K562 (cell line): ENCODE data around the gene RNF224. TPM values are rescaled to one million over a fixed set of nuclear protein-coding genes. Genes with fewer than 3 reads are reported as not detected.
A peak's percentile ranks its signal among the peaks of the same experiment; 100 is the strongest.

Experiments used
- CBX5 ChIP-seq: IDR thresholded peaks from 2 replicates; pipeline ENCODE4 v1.6.1; 2014; ENCODE audit warnings: low read depth, borderline replicate concordance
- COPS2 ChIP-seq: fragments of 450-650 bp; conservative IDR thresholded peaks from 2 replicates; pipeline ENCODE4 v1.6.1; 2016; ENCODE audit warnings: mild to moderate bottlenecking, moderate library complexity
- FOXK1 ChIP-seq: sonication (generic); formaldehyde crosslinking; IDR thresholded peaks from 2 replicates; pipeline ENCODE4 v1.8.0; 2022; ENCODE audit warnings: missing genetic modification reagents, mild to moderate bottlenecking, borderline replicate concordance
- HOXB6 ChIP-seq: fragments of 250-450 bp; sonication (Bioruptor Pico); IDR thresholded peaks from 2 replicates; pipeline ENCODE4 v1.5.1; 2022; ENCODE audit warnings: mild to moderate bottlenecking, borderline replicate concordance
- KLF16 ChIP-seq: IDR thresholded peaks from 2 replicates; pipeline ENCODE4 v1.6.1; 2016; ENCODE audit warnings: antibody characterized with exemption
- MECOM ChIP-seq: fragments of 250-450 bp; sonication (Bioruptor Pico); IDR thresholded peaks from 2 replicates; pipeline ENCODE4 v1.8.0; 2022; ENCODE audit warnings: inconsistent platforms
- NFE2 ChIP-seq: IDR thresholded peaks from 2 replicates; pipeline ENCODE4 v1.6.1; 2014; ENCODE audit warnings: antibody characterized with exemption, low read depth
- NFIC ChIP-seq: fragments of 450-650 bp; IDR thresholded peaks from 2 replicates; pipeline ENCODE4 v1.6.1; 2017; ENCODE audit warnings: mild to moderate bottlenecking, inconsistent platforms
- NFXL1 ChIP-seq: fragments of 450-650 bp; formaldehyde crosslinking; IDR thresholded peaks from 2 replicates; pipeline ENCODE4 v1.4.0; 2021; ENCODE audit warnings: mild to moderate bottlenecking
- POLR2B ChIP-seq: fragments of 450-650 bp; IDR thresholded peaks from 2 replicates; pipeline ENCODE4 v1.6.1; 2018; ENCODE audit warnings: low read depth; ENCODE audit not compliant: partially characterized antibody
- POLR2H ChIP-seq: IDR thresholded peaks from 2 replicates; pipeline ENCODE4 v1.6.1; 2016; ENCODE audit warnings: missing genetic modification characterization, low read depth, mild to moderate bottlenecking, control low read depth, missing compliant biosample characterization, moderate library complexity
- RBM14 ChIP-seq: fragments of 200-400 bp; formaldehyde crosslinking; IDR thresholded peaks from 2 replicates; pipeline ENCODE4 v1.6.1; 2018; ENCODE audit warnings: low read depth, mild to moderate bottlenecking, low read length, moderate library complexity, borderline replicate concordance; ENCODE audit not compliant: insufficient read depth
- SETDB1 ChIP-seq: IDR thresholded peaks from one replicate; pipeline ENCODE4 v1.6.1; 2012; ENCODE audit warnings: low read length, control low read depth, inconsistent platforms
- ZBTB1 ChIP-seq: sonication (generic); formaldehyde crosslinking; IDR thresholded peaks from 2 replicates; pipeline ENCODE4 v1.8.1; 2023; ENCODE audit warnings: missing genetic modification reagents, low read depth, mild to moderate bottlenecking, borderline replicate concordance
- ZNF668 ChIP-seq: fragments of 250-450 bp; sonication (Bioruptor Pico); IDR thresholded peaks from 2 replicates; pipeline ENCODE4 v1.8.0; 2022; ENCODE audit warnings: mild to moderate bottlenecking, inconsistent platforms
- ZNF764 ChIP-seq: fragments of 250-450 bp; sonication (Bioruptor Pico); IDR thresholded peaks from 2 replicates; pipeline ENCODE4 v1.4.0; 2020; ENCODE audit warnings: low read depth, mild to moderate bottlenecking, moderate library complexity
- polyA plus RNA-seq, 8 experiments: library from polyadenylated mRNA; depleted of rRNA in 4 of 8; stranded (reverse) in 5 of 8; unstranded in 3 of 8; fragments of >200 nt; fragmentation: Nextera tagmentation in 2 of 8; fragmentation: Illumina TruSeq in 1 of 8; extraction: Ambion mirVana in 2 of 8; extraction: Trizol in 1 of 8; gene quantifications; 2 replicates each; pipeline versions ENCODE4 v1.2.1 to v1.2.3, GENCODE V29; 2011 to 2014; ENCODE audit warnings: inconsistent platforms in 1 of 8, missing spikeins in 1 of 8
- total RNA-seq, 7 experiments: library from RNA; depleted of rRNA in 6 of 7; stranded (reverse); fragments of >200 nt in 6 of 7; fragmentation: Illumina TruSeq in 2 of 7; extraction: Trizol in 2 of 7; gene quantifications; 2 replicates each; pipeline versions ENCODE4 v1.2.1 to v1.2.3, GENCODE V29; 2011 to 2021; ENCODE audit warnings: low replicate concordance in 1 of 7
- TF ChIP-seq, protein P1 (sequence below): IDR thresholded peaks from 2 replicates; pipeline ENCODE4 v1.6.1; 2014; ENCODE audit warnings: antibody characterized with exemption
- TF ChIP-seq, protein P2 (sequence below): sonication (generic); formaldehyde crosslinking; IDR thresholded peaks from 2 replicates; pipeline ENCODE4 v1.9.0; 2022; ENCODE audit warnings: mild to moderate bottlenecking, missing genetic modification reagents
- TF ChIP-seq, protein P3 (sequence below): IDR thresholded peaks from 2 replicates; pipeline ENCODE4 v1.6.1; 2011; ENCODE audit warnings: borderline replicate concordance, low read depth, mild to moderate bottlenecking, moderate library complexity, low read length; ENCODE audit not compliant: insufficient read depth, poor library complexity, severe bottlenecking

The RNF224 gene
- total and polyA plus RNA-seq, 9 of the 15 experiments (the other 6 are each of a cell fraction or from before 2014, with no cell fraction given), result not detected

DNA sequence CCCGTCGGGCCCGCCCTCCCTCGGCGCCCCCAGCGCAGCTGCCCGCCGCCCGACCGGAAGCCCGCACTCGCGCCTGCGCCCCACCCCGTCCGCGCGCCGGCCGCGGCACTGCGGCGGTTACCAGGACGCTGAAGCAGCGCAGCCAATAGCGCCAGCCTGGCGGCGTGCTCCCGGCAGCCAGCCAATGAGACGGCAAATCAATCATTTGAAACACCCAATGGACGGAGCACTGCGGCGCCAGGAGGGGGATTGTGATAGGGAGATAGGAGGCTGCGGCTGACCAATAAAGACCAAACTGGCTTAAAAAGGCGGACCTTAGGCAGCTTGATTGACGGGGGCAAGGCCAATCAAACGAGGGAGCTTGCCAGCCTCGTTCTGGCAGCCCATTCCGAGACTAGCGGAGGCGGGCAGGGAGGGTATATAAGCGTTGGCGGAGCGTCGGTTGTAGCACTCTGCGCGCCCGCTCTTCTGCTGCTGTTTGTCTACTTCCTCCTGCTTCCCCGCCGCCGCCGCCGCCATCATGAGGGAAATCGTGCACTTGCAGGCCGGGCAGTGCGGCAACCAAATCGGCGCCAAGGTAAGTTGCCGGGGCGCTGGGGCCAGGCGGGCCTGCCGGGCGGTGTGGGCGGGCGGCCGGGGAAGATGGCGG, 13.7 kb downstream of the RNF224 start, which contains the start of gene TUBB4B (continued):
- TF ChIP-seq ZNF668 (CRISPR knock-in tag), result no peak
- peak; percentile 100 for TF ChIP-seq POLR2B
- TF ChIP-seq ZBTB1 (CRISPR knock-in tag), result peak; percentile 82; the same call in 1 of the 2 replicates
- peak; percentile 41; the same call in 1 of the 2 replicates for TF ChIP-seq FOXK1
- TF ChIP-seq KLF16, result no peak
- TF ChIP-seq CBX5, result no peak
- TF ChIP-seq, protein P1, sequence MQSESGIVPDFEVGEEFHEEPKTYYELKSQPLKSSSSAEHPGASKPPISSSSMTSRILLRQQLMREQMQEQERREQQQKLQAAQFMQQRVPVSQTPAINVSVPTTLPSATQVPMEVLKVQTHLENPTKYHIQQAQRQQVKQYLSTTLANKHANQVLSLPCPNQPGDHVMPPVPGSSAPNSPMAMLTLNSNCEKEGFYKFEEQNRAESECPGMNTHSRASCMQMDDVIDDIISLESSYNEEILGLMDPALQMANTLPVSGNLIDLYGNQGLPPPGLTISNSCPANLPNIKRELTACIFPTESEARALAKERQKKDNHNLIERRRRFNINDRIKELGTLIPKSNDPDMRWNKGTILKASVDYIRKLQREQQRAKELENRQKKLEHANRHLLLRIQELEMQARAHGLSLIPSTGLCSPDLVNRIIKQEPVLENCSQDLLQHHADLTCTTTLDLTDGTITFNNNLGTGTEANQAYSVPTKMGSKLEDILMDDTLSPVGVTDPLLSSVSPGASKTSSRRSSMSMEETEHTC, result 0 out of 2 replicates have a peak, but pooled peaks have one; percentile 12
- TF ChIP-seq COPS2, result no peak
- TF ChIP-seq HOXB6 (CRISPR knock-in tag), result no peak
- TF ChIP-seq, protein P2, sequence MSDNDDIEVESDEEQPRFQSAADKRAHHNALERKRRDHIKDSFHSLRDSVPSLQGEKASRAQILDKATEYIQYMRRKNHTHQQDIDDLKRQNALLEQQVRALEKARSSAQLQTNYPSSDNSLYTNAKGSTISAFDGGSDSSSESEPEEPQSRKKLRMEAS, result no peak
- TF ChIP-seq MECOM (CRISPR knock-in tag), result no peak
- peak; percentile 79 for TF ChIP-seq NFIC
- no peak for TF ChIP-seq NFXL1 (CRISPR knock-in tag)
- peak; percentile 99 for TF ChIP-seq POLR2H (tag)
- TF ChIP-seq NFE2, result peak; percentile 7; the same call in 1 of the 2 replicates
- peak; percentile 94; the same call in 1 of the 2 replicates for TF ChIP-seq RBM14
- no peak for TF ChIP-seq SETDB1
- TF ChIP-seq ZNF764 (CRISPR knock-in tag), result no peak
- TF ChIP-seq, protein P3, sequence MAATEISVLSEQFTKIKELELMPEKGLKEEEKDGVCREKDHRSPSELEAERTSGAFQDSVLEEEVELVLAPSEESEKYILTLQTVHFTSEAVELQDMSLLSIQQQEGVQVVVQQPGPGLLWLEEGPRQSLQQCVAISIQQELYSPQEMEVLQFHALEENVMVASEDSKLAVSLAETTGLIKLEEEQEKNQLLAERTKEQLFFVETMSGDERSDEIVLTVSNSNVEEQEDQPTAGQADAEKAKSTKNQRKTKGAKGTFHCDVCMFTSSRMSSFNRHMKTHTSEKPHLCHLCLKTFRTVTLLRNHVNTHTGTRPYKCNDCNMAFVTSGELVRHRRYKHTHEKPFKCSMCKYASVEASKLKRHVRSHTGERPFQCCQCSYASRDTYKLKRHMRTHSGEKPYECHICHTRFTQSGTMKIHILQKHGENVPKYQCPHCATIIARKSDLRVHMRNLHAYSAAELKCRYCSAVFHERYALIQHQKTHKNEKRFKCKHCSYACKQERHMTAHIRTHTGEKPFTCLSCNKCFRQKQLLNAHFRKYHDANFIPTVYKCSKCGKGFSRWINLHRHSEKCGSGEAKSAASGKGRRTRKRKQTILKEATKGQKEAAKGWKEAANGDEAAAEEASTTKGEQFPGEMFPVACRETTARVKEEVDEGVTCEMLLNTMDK, result no peak
